Thoracic aorta (tissue), 2 donors: ENCODE measurements around the gene RRAGD. TPM values are rescaled to one million over a fixed set of nuclear protein-coding genes. Genes with fewer than 3 reads are reported as not detected.

Source experiments
- ATAC-seq: fragments of 150-250 bp; one replicate; pipeline ENCODE4 v1.8.0; 2017; ENCODE audit warnings: low read depth; ENCODE audit not compliant: insufficient number of reproducible peaks, low FRiP score
- DNase-seq: peaks from one replicate; pipeline ENCODE4 v3.0.0-alpha.2; 2020; ENCODE audit warnings: low spot score
- H3K27ac ChIP-seq, 2 donors: fragments of 200-600 bp; sonication (generic); 1 replicate in 1 of 2; 2 replicates in 1 of 2; pipeline ENCODE4 v1.5.1; 2016; ENCODE audit warnings: mild to moderate bottlenecking in 2 of 2, moderate library complexity in 2 of 2
- H3K27me3 ChIP-seq: fragments of 200-600 bp; sonication (generic); replicated peaks from 2 replicates; pipeline ENCODE4 v1.6.0; 2016; ENCODE audit warnings: mild to moderate bottlenecking; ENCODE audit not compliant: insufficient read depth
- H3K36me3 ChIP-seq: fragments of 200-600 bp; sonication (generic); one replicate; pipeline ENCODE4 v1.5.1; 2016
- H3K4me1 ChIP-seq, 2 donors: fragments of 200-600 bp; sonication (generic); 1 replicate in 1 of 2; 2 replicates in 1 of 2; pipeline versions ENCODE4 v1.5.1 to v1.6.0; 2016; ENCODE audit warnings: low read depth in 2 of 2, mild to moderate bottlenecking in 1 of 2; ENCODE audit not compliant: control insufficient read depth in 1 of 2
- H3K4me3 ChIP-seq: fragments of 200-600 bp; sonication (generic); 2 replicates; pipeline ENCODE4 v1.5.1; 2016; ENCODE audit warnings: mild to moderate bottlenecking
- H3K9me3 ChIP-seq: fragments of 200-600 bp; sonication (generic); 2 replicates; pipeline ENCODE4 v1.5.1; 2016
- total RNA-seq, 2 donors: library from RNA; depleted of rRNA; stranded (reverse); fragments of >200 nt; gene quantifications; one replicate each; pipeline versions ENCODE4 v1.1.0 to v1.2.3, GENCODE V29; 2016
- TF ChIP-seq, protein P1 (sequence below): fragments of 200-600 bp; sonication (generic); IDR thresholded peaks from one replicate; pipeline ENCODE4 v1.5.1; 2019; ENCODE audit warnings: antibody characterized with exemption

RRAGD gene
- total RNA-seq, 2 donors from 2014 or later = 11.0 to 25.8 TPM

DNA sequence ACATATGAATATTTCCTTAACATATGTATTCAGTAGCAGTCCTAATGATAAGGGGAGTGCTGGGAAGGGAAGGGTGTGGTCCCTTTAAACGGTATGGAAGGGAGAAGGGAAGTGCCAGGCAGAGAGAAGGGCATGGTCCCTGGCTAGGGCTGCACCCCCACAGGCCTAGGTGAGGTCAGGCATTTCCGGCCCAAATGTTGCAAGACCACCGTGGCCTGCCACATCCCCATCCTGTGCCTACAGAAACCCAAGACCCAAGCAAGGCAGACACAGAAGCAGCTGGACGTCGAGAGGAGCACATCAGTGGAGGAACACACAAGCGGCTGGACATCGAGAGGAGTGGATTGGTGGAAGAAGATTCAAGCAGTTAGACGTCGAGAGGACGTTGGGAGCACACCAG is 5.9 kb downstream of the RRAGD start:
- no peaks in the 10 kb centered on the region for H3K36me3 ChIP-seq
- H3K27ac ChIP-seq = no peak overlapping the region
- peaks cover 7 to 32% of the 10 kb centered on the region in 2 donors for H3K4me1 ChIP-seq
- DNase-seq (no peak), ATAC-seq (no peak)
- H3K9me3 ChIP-seq = no peaks in the 10 kb centered on the region
- TF ChIP-seq, protein P1, sequence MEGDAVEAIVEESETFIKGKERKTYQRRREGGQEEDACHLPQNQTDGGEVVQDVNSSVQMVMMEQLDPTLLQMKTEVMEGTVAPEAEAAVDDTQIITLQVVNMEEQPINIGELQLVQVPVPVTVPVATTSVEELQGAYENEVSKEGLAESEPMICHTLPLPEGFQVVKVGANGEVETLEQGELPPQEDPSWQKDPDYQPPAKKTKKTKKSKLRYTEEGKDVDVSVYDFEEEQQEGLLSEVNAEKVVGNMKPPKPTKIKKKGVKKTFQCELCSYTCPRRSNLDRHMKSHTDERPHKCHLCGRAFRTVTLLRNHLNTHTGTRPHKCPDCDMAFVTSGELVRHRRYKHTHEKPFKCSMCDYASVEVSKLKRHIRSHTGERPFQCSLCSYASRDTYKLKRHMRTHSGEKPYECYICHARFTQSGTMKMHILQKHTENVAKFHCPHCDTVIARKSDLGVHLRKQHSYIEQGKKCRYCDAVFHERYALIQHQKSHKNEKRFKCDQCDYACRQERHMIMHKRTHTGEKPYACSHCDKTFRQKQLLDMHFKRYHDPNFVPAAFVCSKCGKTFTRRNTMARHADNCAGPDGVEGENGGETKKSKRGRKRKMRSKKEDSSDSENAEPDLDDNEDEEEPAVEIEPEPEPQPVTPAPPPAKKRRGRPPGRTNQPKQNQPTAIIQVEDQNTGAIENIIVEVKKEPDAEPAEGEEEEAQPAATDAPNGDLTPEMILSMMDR = no peak
- no peak overlapping the region for H3K4me3 ChIP-seq
- H3K27me3 ChIP-seq = no peaks in the 10 kb centered on the region

DNA sequence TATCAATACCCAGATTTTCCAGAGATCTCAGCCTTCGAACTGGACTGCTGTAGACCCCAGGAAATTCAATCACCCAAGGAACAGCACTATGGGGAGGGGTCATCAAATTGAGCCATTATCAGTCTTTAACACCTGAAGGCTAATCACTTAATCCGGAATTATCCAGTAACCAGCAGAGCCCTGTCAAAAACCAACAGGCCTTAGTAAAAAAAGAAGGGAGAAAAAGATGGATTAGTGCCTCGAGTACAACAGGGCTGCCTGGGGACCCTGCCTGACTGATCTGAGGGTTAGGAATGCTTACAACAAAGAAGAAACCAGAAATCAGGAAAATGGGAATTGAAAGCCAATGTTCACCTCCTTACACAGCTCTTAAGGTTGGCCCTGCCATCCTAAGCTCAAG is 7.6 kb downstream of the RRAGD start:
- Histone ChIP-seq H3K27me3 (no peaks in the 10 kb centered on the region), H3K36me3 (no peaks in the 10 kb centered on the region), H3K4me3 (no peak overlapping the region), H3K9me3 (no peaks in the 10 kb centered on the region), H3K27ac (no peak overlapping the region), H3K4me1 (peaks cover 0 to 19% of the 10 kb centered on the region in 2 donors)
- no peak for ATAC-seq
- no peak for DNase-seq
- TF ChIP-seq, protein P1 = no peak

DNA sequence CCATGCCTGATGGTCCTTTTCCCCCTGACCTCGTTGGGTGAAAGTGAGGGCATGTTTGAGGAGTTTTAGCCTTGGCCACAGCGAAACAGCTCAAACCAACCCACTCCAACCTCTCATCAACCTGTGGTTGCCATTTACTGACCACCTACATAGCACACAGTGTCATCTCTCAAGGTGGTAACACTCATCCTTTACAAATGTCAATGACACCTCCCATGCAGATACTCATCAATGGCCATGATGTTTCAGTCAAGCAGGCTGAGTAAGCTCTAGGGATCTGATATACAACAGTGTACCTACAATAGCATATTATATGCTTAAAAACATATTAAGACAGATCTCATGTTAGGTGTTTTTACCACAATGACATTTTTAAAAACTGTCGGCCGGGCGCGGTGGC is 9.3 kb downstream of the RRAGD start:
- no peak for DNase-seq
- Histone ChIP-seq H3K27me3 (no peaks in the 10 kb centered on the region), H3K9me3 (no peaks in the 10 kb centered on the region), H3K27ac (no peak overlapping the region), H3K36me3 (no peaks in the 10 kb centered on the region), H3K4me1 (peaks cover 0 to 2% of the 10 kb centered on the region in 2 donors), H3K4me3 (no peak overlapping the region)
- TF ChIP-seq, protein P1 = no peak
- no peak for ATAC-seq

DNA sequence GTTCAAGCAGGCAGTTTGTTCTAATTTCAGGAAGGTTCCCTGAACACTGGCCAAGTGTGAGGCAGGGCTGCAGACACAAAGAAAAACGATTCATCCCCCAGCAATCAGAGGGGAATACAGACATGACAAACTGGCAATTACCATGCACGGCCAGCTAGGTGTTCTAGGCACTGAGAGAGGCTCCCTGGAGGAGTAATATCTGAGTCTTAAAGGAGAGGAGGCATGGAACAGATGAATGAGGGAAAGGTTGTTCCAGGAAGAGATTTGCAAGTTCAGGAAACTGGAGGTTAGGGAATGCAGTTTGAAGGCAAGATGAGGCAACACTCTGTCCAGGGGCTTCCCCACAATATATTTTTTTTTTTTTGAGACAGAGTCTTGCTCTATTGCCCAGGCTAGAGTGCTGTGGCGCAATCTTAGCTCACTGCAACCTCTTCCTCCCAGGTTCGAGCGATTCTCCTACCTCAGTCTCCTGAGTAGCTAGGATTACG is 11.1 kb downstream of the RRAGD start:
- Histone ChIP-seq H3K27ac (no peak overlapping the region), H3K4me1 (no peaks in the 10 kb centered on the region), H3K27me3 (no peaks in the 10 kb centered on the region), H3K9me3 (no peaks in the 10 kb centered on the region), H3K36me3 (no peaks in the 10 kb centered on the region), H3K4me3 (no peak overlapping the region)
- ATAC-seq (no peak), DNase-seq (no peak)
- TF ChIP-seq, protein P1 = no peak

DNA sequence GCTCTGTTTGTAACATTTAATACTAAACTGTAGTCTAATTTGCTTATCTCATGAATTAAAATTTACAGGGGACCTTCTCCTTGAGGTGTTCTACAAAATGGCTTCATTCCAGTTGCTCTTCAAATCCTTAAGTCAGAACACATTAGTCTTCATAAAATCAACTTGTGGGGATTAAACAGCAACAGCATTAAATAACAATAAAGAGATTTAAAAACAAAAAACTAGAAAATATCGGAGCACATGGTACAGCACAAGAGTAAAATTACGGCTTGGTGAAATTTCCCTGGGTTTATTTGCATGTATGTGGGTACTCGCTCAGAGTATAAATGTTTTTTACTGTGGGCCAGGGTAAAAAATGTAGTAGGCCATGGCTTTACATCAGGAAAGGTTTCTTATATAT is 12.0 kb downstream of the RRAGD start:
- no peak for DNase-seq
- Histone ChIP-seq H3K27ac (no peak overlapping the region), H3K27me3 (no peaks in the 10 kb centered on the region), H3K4me3 (no peak overlapping the region), H3K9me3 (no peaks in the 10 kb centered on the region), H3K36me3 (no peaks in the 10 kb centered on the region), H3K4me1 (no peaks in the 10 kb centered on the region)
- TF ChIP-seq, protein P1 = no peak
- ATAC-seq = no peak
